ENCODE measurements around the gene SIGLEC1.

DNA sequence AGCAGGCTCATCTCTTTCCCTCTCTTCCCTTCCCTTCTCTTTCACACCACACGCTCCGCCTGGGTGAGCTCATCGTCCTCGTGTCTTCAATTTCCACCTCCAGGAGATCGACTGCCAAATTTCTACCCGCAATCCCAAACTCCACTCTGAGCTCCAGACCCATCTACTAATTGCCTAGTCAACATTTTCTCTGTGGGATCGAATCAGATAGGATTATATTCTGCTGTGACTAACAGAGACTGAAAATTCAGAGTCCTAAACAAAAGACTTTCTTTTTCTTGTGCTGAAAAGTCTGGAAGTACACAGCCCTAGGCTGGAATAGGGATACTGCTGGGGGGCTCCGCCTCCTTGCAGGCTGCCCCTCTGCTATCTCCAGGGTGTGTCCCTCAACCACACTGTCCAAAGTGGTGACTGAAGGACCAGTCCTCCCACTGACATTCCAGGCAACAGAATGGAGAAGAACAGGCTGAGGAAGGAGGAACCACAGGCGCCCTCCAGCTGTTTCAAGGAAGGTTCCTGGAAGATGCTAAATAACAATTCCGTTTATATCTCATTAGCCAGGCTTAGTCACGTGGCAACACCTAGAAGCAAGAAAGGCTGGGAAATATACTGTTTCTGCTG lies 15.1 kb upstream of the SIGLEC1 start:
- TF ChIP-seq, protein P1, sequence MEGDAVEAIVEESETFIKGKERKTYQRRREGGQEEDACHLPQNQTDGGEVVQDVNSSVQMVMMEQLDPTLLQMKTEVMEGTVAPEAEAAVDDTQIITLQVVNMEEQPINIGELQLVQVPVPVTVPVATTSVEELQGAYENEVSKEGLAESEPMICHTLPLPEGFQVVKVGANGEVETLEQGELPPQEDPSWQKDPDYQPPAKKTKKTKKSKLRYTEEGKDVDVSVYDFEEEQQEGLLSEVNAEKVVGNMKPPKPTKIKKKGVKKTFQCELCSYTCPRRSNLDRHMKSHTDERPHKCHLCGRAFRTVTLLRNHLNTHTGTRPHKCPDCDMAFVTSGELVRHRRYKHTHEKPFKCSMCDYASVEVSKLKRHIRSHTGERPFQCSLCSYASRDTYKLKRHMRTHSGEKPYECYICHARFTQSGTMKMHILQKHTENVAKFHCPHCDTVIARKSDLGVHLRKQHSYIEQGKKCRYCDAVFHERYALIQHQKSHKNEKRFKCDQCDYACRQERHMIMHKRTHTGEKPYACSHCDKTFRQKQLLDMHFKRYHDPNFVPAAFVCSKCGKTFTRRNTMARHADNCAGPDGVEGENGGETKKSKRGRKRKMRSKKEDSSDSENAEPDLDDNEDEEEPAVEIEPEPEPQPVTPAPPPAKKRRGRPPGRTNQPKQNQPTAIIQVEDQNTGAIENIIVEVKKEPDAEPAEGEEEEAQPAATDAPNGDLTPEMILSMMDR (IDR thresholded peaks at IDR 0.05; ENCODE audit: low read length) = no peak
- TF ChIP-seq EZH2 (optimal IDR thresholded peaks at IDR 0.05; ENCODE audit: low read depth, low read length) = no peak

All from MM.1S (cell line).